ENCODE results near the gene C1QTNF4.

The C1QTNF4 gene

DNA sequence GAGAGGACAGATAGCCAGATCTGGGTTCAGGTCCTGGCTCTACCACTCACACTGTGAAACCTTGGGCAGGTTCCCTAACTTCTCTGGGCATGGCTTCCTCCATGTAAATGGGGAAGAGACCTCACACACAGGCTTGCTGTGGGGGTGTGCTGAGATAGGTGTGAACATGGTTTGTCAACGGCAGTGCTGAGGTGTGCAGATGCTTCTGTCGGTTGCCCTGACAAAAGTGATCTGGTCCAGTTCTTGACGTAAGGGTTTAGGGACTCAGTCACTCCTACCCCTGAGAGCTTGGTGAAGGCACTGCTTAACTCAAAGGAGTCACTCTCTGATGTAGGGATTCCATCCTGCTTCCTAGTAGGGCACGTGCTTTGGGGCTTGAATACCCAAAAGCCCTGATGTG is 2.0 kb downstream of the C1QTNF4 start:
- ATAC-seq (ENCODE audit: insufficient read depth, low read depth) (no peak), DNase-seq (no peak)
- no peak for TF ChIP-seq EZH2 (IDR thresholded peaks at IDR 0.05; ENCODE audit: borderline replicate concordance, low read depth, low read length, severe bottlenecking)
- TF ChIP-seq, protein P1, sequence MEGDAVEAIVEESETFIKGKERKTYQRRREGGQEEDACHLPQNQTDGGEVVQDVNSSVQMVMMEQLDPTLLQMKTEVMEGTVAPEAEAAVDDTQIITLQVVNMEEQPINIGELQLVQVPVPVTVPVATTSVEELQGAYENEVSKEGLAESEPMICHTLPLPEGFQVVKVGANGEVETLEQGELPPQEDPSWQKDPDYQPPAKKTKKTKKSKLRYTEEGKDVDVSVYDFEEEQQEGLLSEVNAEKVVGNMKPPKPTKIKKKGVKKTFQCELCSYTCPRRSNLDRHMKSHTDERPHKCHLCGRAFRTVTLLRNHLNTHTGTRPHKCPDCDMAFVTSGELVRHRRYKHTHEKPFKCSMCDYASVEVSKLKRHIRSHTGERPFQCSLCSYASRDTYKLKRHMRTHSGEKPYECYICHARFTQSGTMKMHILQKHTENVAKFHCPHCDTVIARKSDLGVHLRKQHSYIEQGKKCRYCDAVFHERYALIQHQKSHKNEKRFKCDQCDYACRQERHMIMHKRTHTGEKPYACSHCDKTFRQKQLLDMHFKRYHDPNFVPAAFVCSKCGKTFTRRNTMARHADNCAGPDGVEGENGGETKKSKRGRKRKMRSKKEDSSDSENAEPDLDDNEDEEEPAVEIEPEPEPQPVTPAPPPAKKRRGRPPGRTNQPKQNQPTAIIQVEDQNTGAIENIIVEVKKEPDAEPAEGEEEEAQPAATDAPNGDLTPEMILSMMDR (IDR thresholded peaks at IDR 0.05; ENCODE audit: borderline replicate concordance, extremely low read depth, low read length, poor library complexity, severe bottlenecking), result no peak
- H3K27ac ChIP-seq (ENCODE audit: low read length), result no peak overlapping the region
- H3K79me2 ChIP-seq (ENCODE audit: insufficient read depth, low read length), result no peaks in the 10 kb centered on the region
- no peaks in the 10 kb centered on the region for H3K4me1 ChIP-seq (ENCODE audit: insufficient read depth, low read length)
- H3K4me3 ChIP-seq (ENCODE audit: low read depth in 1 of 2, low read length in 2 of 2), result no peak overlapping the region
- H3K36me3 ChIP-seq (ENCODE audit: insufficient read depth, low read length), result no peaks in the 10 kb centered on the region
- no peaks in the 10 kb centered on the region for H4K20me1 ChIP-seq (ENCODE audit: insufficient read depth, low read length)
- no peak overlapping the region for H3K4me2 ChIP-seq (ENCODE audit: insufficient read depth, low read length)
- H3K9ac ChIP-seq (ENCODE audit: low read depth, low read length), result no peak overlapping the region
- H3K27me3 ChIP-seq (ENCODE audit: insufficient read depth, low read length, poor library complexity), result no peaks in the 10 kb centered on the region
- no peak overlapping the region for H2AFZ ChIP-seq (ENCODE audit: low read depth, low read length)
- no peaks in the 10 kb centered on the region for H3K9me3 ChIP-seq (ENCODE audit: insufficient read depth, low read length, severe bottlenecking)

DNA sequence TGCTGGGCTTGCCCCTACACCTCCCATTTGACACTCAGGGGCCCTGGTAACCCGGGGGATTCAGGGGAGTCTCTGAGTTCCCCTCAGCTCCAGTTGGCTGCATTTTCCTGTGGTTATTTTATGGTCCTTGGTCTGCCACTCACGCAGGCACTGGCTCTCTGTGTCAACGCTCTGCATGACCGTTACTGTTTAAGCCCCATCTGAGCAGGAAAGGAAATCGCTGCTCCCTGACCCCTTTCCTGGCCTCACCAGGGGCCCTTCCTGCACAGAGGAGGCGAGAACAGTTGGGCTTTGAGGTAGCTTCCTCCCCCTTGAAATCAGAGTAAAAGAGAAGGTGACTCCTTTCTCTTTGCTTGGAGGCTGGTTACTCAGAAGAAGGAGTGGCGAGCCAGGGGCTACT is 2.4 kb downstream of the C1QTNF4 start:
- Histone ChIP-seq H3K4me3 (ENCODE audit: low read depth in 1 of 2, low read length in 2 of 2) (no peak overlapping the region), H3K9me3 (ENCODE audit: insufficient read depth, low read length, severe bottlenecking) (no peaks in the 10 kb centered on the region), H2AFZ (ENCODE audit: low read depth, low read length) (no peak overlapping the region), H3K4me1 (ENCODE audit: insufficient read depth, low read length) (no peaks in the 10 kb centered on the region), H3K9ac (ENCODE audit: low read depth, low read length) (no peak overlapping the region), H3K4me2 (ENCODE audit: insufficient read depth, low read length) (no peak overlapping the region), H3K27ac (ENCODE audit: low read length) (no peak overlapping the region), H4K20me1 (ENCODE audit: insufficient read depth, low read length) (no peaks in the 10 kb centered on the region), H3K27me3 (ENCODE audit: insufficient read depth, low read length, poor library complexity) (no peaks in the 10 kb centered on the region), H3K79me2 (ENCODE audit: insufficient read depth, low read length) (no peaks in the 10 kb centered on the region), H3K36me3 (ENCODE audit: insufficient read depth, low read length) (no peaks in the 10 kb centered on the region)
- no peak for DNase-seq
- TF ChIP-seq EZH2 (IDR thresholded peaks at IDR 0.05; ENCODE audit: borderline replicate concordance, low read depth, low read length, severe bottlenecking), result no peak
- TF ChIP-seq, protein P1 (IDR thresholded peaks at IDR 0.05; ENCODE audit: borderline replicate concordance, extremely low read depth, low read length, poor library complexity, severe bottlenecking), result no peak
- peak; percentile 39; the same call in 2 of the 3 replicates for ATAC-seq (ENCODE audit: insufficient read depth, low read depth)

DNA sequence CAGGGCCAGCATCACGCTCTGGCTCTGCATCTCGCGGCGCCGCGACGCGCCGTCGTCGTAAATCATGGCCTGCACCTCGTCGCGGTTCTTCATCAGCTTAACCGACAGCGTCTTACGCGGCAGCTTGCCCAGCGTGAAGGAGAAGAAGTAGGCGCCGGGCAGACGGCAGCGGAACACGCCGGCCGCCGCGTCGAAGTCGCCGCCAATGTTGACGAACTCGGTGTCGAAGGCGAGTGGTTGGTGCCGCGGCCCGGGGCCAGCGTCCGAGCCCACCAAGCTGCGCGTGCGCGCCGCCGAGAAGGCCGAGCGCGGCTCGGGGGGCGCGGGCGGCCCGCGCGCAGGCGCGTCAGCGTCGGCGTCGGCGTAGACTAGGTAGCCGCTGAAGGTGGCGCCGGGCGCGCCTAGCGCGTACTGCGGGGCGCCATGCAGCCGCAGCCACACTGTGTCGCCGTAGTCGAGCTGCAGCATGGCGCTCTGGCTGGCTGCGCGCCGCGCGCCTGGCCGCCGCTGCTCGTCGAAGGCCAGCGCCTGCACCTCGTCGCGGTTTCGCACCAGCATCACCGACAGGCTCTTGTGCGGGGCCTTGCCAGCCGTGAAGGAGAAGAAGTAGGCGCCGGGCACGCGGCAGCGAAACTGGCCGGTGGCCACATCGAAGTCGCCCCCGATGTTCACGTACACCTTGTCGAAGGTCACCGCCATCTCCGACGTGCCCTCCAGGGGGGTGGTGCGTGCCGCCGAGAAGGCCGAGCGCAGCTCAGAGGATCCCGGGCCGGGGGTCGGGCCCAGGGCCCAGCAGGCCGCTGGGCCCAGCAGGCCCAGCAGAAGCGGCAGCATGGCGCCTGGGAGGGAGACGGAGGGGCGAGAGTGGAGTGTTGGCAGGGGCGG is 4.0 kb downstream of the C1QTNF4 start:
- Histone ChIP-seq H3K4me1 (ENCODE audit: insufficient read depth, low read length) (no peaks in the 10 kb centered on the region), H3K36me3 (ENCODE audit: insufficient read depth, low read length) (peaks cover 3% of the 10 kb centered on the region), H3K27me3 (ENCODE audit: insufficient read depth, low read length, poor library complexity) (no peaks in the 10 kb centered on the region), H2AFZ (ENCODE audit: low read depth, low read length) (no peak overlapping the region), H3K9ac (ENCODE audit: low read depth, low read length) (no peak overlapping the region), H3K27ac (ENCODE audit: low read length) (no peak overlapping the region), H3K4me3 (ENCODE audit: low read depth in 1 of 2, low read length in 2 of 2) (no peak overlapping the region), H3K79me2 (ENCODE audit: insufficient read depth, low read length) (no peaks in the 10 kb centered on the region), H3K9me3 (ENCODE audit: insufficient read depth, low read length, severe bottlenecking) (no peaks in the 10 kb centered on the region), H4K20me1 (ENCODE audit: insufficient read depth, low read length) (no peaks in the 10 kb centered on the region), H3K4me2 (ENCODE audit: insufficient read depth, low read length) (no peak overlapping the region)
- TF ChIP-seq, protein P1 (IDR thresholded peaks at IDR 0.05; ENCODE audit: borderline replicate concordance, extremely low read depth, low read length, poor library complexity, severe bottlenecking), result no peak
- no peak for TF ChIP-seq EZH2 (IDR thresholded peaks at IDR 0.05; ENCODE audit: borderline replicate concordance, low read depth, low read length, severe bottlenecking)
- no peak for DNase-seq
- ATAC-seq (ENCODE audit: insufficient read depth, low read depth), result no peak
